ENCODE measurements around the gene RTP5. TPM values are rescaled to one million over a fixed set of nuclear protein-coding genes. Genes with fewer than 3 reads are reported as not detected.

RTP5 gene
- total RNA-seq, 1 donor from 2014 or later, result not detected

DNA sequence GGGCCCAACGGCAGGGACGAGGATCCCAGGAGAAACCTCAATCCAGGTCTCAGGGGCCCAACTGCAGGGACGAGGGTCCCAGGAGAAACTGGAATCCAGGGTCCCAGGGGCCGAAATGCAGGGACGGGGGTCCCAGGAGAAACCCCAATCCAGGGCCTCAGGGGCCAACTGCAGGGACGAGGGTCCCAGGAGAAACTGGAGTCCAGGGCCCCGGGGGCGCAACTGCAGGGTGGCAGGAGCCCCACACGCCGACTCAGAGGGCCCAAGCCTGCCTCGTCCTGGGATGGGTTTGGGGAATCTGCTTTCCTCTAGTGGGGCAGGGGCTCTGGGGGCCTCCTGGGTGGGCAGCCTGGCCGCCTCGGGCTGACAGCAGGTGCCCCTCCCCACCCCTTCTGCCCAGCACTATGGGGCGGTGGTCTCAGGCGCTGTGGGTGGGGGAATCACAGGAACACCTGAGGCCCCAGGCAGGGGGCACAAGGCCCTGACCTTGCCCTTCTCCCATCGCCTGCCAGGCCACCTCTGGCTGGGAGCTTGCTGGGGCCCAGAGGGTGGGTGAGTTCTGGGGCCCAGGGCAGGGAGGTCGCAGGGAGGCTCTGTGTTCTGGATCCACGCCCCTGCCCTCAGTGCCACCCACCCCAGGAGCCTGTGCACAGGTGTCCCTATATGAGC is 7.1 kb downstream of the RTP5 start:
- Mint-ChIP-seq H3K27me3 (no peaks in the 10 kb centered on the region), H3K4me3 (no peak overlapping the region), H3K27ac (no peak overlapping the region), H3K36me3 (no peaks in the 10 kb centered on the region), H3K9me3 (no peaks in the 10 kb centered on the region), H3K4me1 (ENCODE audit: unreplicated experiment) (peaks cover 5% of the 10 kb centered on the region)
- TF ChIP-seq, protein P1, sequence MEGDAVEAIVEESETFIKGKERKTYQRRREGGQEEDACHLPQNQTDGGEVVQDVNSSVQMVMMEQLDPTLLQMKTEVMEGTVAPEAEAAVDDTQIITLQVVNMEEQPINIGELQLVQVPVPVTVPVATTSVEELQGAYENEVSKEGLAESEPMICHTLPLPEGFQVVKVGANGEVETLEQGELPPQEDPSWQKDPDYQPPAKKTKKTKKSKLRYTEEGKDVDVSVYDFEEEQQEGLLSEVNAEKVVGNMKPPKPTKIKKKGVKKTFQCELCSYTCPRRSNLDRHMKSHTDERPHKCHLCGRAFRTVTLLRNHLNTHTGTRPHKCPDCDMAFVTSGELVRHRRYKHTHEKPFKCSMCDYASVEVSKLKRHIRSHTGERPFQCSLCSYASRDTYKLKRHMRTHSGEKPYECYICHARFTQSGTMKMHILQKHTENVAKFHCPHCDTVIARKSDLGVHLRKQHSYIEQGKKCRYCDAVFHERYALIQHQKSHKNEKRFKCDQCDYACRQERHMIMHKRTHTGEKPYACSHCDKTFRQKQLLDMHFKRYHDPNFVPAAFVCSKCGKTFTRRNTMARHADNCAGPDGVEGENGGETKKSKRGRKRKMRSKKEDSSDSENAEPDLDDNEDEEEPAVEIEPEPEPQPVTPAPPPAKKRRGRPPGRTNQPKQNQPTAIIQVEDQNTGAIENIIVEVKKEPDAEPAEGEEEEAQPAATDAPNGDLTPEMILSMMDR (conservative IDR thresholded peaks at IDR 0.05), result no peak
- no peak for DNase-seq (ENCODE audit: extremely low spot score, unreplicated experiment)

DNA sequence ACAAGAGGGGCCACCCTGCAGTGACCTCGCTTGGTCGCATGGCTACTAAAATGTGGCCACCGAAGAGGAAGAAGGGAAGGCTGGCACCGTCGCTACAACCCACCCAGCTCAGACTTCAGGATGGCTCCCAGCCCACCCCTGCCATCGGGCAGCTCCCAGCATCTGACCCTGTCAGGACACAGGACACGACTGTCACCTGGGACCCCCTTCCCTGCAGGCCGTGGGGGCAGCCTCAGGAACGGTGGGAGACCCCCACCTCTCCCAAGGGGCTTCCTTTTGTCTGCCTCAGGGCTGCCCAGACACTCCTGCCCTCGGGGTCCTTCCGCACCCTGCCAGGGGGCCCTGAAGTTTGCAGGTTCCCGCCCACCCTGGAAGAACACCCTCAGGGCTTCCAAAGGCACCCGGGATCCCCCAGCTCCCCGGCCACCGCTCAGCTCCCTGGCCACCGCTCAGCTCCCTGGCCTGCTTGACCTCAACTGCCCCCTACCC is 7.7 kb downstream of the RTP5 start:
- Mint-ChIP-seq H3K9me3 (no peaks in the 10 kb centered on the region), H3K4me3 (no peak overlapping the region), H3K27me3 (no peaks in the 10 kb centered on the region), H3K27ac (no peak overlapping the region), H3K36me3 (no peaks in the 10 kb centered on the region), H3K4me1 (ENCODE audit: unreplicated experiment) (peaks cover 6% of the 10 kb centered on the region)
- no peak for DNase-seq (ENCODE audit: extremely low spot score, unreplicated experiment)
- TF ChIP-seq, protein P1 (conservative IDR thresholded peaks at IDR 0.05), result no peak

DNA sequence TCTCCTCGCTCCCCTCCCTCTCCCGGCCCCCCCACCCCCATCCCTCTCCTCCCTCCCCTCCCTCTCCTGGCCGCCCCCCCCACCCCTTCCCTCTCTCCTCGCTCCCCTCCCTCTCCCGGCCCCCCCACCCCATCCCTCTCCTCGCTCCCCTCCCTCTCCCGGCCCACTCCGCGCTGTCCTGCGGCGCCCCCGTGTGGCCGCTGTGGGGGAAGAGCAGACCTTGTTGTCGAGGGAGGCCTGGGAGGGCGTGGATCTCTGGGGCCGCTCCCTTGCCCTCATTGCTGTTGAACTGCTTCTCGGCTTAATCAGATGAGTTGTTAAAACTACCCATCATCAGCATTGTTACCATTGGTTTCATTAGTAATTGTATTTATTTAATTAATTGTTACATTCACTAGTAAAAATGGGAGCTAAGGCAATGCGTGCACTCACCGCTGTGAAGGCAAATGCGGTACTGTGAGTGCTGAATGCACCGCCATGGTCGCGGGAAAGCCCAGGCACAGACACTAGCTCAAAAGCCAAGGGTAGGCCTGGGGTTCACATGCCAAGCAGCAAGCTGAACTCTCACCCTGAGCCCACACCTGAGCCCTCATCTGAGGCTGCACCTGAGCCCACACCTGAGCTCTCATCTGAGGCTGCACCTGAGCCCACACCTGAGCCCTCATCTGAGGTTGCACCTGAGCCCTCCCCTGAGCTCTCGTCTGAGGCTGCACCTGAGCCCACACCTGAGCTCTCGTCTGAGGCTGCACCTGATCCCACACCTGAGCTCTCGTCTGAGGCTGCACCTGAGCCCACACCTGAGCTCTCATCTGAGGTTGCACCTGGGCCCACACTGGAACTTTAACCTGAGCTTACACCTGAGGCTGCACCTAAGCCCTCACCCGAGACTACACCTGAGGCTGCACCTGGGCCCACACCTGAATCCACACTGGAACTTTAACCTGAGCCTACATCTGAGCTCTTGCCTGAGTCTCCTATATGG is 8.8 kb downstream of the RTP5 start:
- TF ChIP-seq, protein P1 (conservative IDR thresholded peaks at IDR 0.05), result peak; percentile 75
- peaks cover 16% of the 10 kb centered on the region for H3K4me1 Mint-ChIP-seq (ENCODE audit: unreplicated experiment)
- peak overlapping the region; percentile 49 for H3K4me3 Mint-ChIP-seq
- no peaks in the 10 kb centered on the region for H3K9me3 Mint-ChIP-seq
- no peak for DNase-seq (ENCODE audit: extremely low spot score, unreplicated experiment)
- H3K27ac Mint-ChIP-seq, result no peak overlapping the region
- no peaks in the 10 kb centered on the region for H3K27me3 Mint-ChIP-seq
- H3K36me3 Mint-ChIP-seq, result no peaks in the 10 kb centered on the region

DNA sequence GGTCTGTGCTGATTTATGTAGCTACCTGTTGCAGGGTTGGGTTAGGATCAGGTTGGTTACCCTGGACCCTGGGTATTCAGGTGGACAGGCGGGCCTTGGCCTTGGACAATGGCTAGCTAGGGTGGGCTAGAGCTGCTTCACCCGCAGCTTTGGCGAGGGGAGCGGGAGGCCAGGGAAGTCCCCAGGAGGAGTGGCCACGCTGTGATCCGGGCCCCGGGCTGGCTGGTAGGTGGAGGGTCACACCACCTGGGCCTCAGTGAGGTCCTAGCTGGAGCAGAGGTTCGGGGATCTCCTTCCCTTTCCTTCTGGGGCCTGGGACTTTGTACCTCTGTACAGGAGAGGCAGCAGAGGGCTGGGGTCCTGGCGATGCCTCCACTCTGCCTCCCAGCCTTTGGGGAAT is 9.8 kb downstream of the RTP5 start:
- TF ChIP-seq, protein P1 (conservative IDR thresholded peaks at IDR 0.05), result no peak
- Mint-ChIP-seq H3K36me3 (no peaks in the 10 kb centered on the region), H3K4me1 (ENCODE audit: unreplicated experiment) (peaks cover 16% of the 10 kb centered on the region), H3K4me3 (peak overlapping the region; percentile 49), H3K9me3 (no peaks in the 10 kb centered on the region), H3K27ac (no peak overlapping the region), H3K27me3 (no peaks in the 10 kb centered on the region)
- DNase-seq (ENCODE audit: extremely low spot score, unreplicated experiment), result no peak

DNA sequence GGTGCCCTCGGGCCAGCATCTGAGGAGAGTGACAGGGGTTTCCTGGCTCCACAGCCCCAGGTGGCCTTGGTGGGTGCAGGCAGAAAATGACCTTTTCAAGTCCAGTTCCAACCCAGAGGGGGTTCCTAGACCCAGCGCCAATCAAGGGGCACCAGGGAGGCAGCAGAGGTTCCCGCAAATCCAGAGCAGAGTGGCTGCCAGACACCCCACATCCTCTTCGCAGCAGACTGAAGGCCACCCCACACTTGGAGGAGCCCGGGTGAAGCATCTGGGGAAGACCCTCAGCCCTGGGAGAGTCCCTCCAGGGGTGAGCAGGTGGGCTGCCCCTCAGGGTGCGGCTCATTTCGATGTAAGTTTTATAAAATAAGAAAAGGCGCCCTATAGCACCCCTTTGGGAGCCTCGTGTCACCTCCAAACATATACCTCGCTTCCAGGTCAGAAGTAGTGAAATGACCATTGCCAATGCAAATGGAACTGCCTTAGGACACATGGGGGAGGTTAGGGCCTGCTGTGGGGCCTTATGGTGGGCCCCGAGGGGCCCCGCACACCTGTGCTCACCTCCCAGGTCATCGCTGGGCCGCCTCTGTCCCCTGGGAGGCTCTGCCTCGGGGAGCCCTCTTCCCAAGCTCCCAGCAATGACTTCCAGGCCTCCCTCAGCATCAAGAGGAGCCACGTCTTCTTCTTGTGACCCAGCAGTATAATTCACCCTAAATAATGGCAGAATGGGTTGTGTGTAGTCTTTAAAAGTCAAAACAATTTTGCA is 11.0 kb downstream of the RTP5 start:
- Mint-ChIP-seq H3K4me1 (ENCODE audit: unreplicated experiment) (peaks cover 17% of the 10 kb centered on the region), H3K4me3 (peak overlapping the region; percentile 90), H3K9me3 (no peaks in the 10 kb centered on the region), H3K36me3 (no peaks in the 10 kb centered on the region), H3K27ac (peak overlapping the region; percentile 86), H3K27me3 (no peaks in the 10 kb centered on the region)
- no peak for DNase-seq (ENCODE audit: extremely low spot score, unreplicated experiment)
- TF ChIP-seq, protein P1 (conservative IDR thresholded peaks at IDR 0.05), result no peak

Measured in type B pancreatic cell (in vitro differentiated cells).